ENCODE results near the gene UBE3D. TPM values are rescaled to one million over a fixed set of nuclear protein-coding genes. Genes with fewer than 3 reads are reported as not detected.

Gene UBE3D
- total and polyA plus RNA-seq, 2 experiments from 2014 or later, result 17.5 to 31.4 TPM

DNA sequence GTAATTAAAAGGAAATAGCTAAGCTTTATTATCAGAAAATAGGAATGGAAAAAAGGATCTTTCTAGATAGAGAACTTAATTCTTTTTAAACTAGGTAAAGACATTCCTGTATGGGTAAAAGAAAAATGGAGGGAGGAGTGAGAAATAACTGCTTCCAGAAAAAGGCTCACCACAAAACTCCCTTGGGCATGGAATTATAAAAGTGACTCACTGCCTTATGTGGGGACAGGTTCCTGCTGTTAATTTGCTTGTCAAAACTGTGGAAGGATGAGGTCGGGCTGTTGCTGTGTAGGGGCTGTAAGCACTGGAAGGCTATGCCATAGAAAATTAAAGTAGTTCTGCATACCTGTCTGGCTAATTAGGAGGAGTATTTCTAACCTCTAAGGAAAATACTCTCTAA lies 158.7 kb downstream of the UBE3D start (continued):
- TF ChIP-seq, protein P1, sequence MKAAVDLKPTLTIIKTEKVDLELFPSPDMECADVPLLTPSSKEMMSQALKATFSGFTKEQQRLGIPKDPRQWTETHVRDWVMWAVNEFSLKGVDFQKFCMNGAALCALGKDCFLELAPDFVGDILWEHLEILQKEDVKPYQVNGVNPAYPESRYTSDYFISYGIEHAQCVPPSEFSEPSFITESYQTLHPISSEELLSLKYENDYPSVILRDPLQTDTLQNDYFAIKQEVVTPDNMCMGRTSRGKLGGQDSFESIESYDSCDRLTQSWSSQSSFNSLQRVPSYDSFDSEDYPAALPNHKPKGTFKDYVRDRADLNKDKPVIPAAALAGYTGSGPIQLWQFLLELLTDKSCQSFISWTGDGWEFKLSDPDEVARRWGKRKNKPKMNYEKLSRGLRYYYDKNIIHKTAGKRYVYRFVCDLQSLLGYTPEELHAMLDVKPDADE (IDR thresholded peaks at IDR 0.05), result no peak
- no peak for TF ChIP-seq POLR2AphosphoS5 (IDR thresholded peaks at IDR 0.05; ENCODE audit: low read depth)

- Histone ChIP-seq H3F3A (replicated peaks; ENCODE audit: low read depth) (no peaks in the 10 kb centered on the region), H3K4me2 (no peak overlapping the region), H3K9me2 (ENCODE audit: insufficient read depth) (no peaks in the 10 kb centered on the region), H3K79me2 (replicated peaks; ENCODE audit: insufficient read depth) (no peaks in the 10 kb centered on the region), H4K20me1 (replicated peaks; ENCODE audit: insufficient read depth) (no peaks in the 10 kb centered on the region; the same call in 1 of the 2 replicates), H3K27me3 (ENCODE audit: insufficient read depth) (no peaks in the 10 kb centered on the region), H3K27ac (ENCODE audit: low read depth) (no peak overlapping the region), H3K36me3 (ENCODE audit: insufficient read depth) (no peaks in the 10 kb centered on the region), H2AFZ (no peak overlapping the region), H3K4me3 (no peak overlapping the region), H3K4me1 (ENCODE audit: insufficient read depth) (no peaks in the 10 kb centered on the region)
- H3K27me3 Mint-ChIP-seq (ENCODE audit: insufficient read depth, low read depth, poor library complexity), result no peaks in the 10 kb centered on the region
- DNase-seq (ENCODE audit: low spot score) (no peak), ATAC-seq (no peak)
- H3K9me3 Mint-ChIP-seq, result no peaks in the 10 kb centered on the region
- no peak overlapping the region for H3K27ac Mint-ChIP-seq
- no peak overlapping the region for H3K4me3 Mint-ChIP-seq
- peaks cover 3% of the 10 kb centered on the region; the same call in 1 of the 3 replicates for H3K4me1 Mint-ChIP-seq
- no peaks in the 10 kb centered on the region for H3K36me3 Mint-ChIP-seq (ENCODE audit: low read depth)
- TF ChIP-seq NANOG (IDR thresholded peaks at IDR 0.05; ENCODE audit: borderline replicate concordance) (no peak), STAT1 (IDR thresholded peaks at IDR 0.05; ENCODE audit: unreplicated experiment) (no peak), JUNB (IDR thresholded peaks at IDR 0.05; ENCODE audit: unreplicated experiment) (no peak), EZH2phosphoT487 (IDR thresholded peaks at IDR 0.05; ENCODE audit: unreplicated experiment) (no peak), ZNF331 (CRISPR knock-in tag; IDR thresholded peaks at IDR 0.05; ENCODE audit: low read depth) (no peak), CREB1 (CRISPR knock-in tag; IDR thresholded peaks at IDR 0.05; ENCODE audit: low read depth) (no peak), EZH2 (IDR thresholded peaks at IDR 0.05; ENCODE audit: low read depth, unreplicated experiment) (no peak), ZNF114 (CRISPR knock-in tag; IDR thresholded peaks at IDR 0.05) (no peak), POLR2AphosphoS5 (IDR thresholded peaks at IDR 0.05; ENCODE audit: low read depth) (no peak)
- TF ChIP-seq, protein P2, sequence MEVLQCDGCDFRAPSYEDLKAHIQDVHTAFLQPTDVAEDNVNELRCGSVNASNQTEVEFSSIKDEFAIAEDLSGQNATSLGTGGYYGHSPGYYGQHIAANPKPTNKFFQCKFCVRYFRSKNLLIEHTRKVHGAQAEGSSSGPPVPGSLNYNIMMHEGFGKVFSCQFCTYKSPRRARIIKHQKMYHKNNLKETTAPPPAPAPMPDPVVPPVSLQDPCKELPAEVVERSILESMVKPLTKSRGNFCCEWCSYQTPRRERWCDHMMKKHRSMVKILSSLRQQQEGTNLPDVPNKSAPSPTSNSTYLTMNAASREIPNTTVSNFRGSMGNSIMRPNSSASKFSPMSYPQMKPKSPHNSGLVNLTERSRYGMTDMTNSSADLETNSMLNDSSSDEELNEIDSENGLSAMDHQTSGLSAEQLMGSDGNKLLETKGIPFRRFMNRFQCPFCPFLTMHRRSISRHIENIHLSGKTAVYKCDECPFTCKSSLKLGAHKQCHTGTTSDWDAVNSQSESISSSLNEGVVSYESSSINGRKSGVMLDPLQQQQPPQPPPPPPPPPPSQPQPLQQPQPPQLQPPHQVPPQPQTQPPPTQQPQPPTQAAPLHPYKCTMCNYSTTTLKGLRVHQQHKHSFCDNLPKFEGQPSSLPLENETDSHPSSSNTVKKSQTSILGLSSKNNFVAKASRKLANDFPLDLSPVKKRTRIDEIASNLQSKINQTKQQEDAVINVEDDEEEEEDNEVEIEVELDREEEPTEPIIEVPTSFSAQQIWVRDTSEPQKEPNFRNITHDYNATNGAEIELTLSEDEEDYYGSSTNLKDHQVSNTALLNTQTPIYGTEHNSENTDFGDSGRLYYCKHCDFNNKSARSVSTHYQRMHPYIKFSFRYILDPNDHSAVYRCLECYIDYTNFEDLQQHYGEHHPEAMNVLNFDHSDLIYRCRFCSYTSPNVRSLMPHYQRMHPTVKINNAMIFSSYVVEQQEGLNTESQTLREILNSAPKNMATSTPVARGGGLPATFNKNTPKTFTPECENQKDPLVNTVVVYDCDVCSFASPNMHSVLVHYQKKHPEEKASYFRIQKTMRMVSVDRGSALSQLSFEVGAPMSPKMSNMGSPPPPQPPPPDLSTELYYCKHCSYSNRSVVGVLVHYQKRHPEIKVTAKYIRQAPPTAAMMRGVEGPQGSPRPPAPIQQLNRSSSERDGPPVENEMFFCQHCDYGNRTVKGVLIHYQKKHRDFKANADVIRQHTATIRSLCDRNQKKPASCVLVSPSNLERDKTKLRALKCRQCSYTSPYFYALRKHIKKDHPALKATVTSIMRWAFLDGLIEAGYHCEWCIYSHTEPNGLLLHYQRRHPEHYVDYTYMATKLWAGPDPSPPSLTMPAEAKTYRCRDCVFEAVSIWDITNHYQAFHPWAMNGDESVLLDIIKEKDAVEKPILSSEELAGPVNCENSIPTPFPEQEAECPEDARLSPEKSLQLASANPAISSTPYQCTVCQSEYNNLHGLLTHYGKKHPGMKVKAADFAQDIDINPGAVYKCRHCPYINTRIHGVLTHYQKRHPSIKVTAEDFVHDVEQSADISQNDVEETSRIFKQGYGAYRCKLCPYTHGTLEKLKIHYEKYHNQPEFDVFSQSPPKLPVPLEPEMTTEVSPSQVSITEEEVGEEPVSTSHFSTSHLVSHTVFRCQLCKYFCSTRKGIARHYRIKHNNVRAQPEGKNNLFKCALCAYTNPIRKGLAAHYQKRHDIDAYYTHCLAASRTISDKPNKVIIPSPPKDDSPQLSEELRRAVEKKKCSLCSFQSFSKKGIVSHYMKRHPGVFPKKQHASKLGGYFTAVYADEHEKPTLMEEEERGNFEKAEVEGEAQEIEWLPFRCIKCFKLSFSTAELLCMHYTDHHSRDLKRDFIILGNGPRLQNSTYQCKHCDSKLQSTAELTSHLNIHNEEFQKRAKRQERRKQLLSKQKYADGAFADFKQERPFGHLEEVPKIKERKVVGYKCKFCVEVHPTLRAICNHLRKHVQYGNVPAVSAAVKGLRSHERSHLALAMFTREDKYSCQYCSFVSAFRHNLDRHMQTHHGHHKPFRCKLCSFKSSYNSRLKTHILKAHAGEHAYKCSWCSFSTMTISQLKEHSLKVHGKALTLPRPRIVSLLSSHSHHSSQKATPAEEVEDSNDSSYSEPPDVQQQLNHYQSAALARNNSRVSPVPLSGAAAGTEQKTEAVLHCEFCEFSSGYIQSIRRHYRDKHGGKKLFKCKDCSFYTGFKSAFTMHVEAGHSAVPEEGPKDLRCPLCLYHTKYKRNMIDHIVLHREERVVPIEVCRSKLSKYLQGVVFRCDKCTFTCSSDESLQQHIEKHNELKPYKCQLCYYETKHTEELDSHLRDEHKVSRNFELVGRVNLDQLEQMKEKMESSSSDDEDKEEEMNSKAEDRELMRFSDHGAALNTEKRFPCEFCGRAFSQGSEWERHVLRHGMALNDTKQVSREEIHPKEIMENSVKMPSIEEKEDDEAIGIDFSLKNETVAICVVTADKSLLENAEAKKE (CRISPR knock-in tag; IDR thresholded peaks at IDR 0.05), result no peak
- TF ChIP-seq, protein P1 (IDR thresholded peaks at IDR 0.05), result no peak
- TF ChIP-seq, protein P3, sequence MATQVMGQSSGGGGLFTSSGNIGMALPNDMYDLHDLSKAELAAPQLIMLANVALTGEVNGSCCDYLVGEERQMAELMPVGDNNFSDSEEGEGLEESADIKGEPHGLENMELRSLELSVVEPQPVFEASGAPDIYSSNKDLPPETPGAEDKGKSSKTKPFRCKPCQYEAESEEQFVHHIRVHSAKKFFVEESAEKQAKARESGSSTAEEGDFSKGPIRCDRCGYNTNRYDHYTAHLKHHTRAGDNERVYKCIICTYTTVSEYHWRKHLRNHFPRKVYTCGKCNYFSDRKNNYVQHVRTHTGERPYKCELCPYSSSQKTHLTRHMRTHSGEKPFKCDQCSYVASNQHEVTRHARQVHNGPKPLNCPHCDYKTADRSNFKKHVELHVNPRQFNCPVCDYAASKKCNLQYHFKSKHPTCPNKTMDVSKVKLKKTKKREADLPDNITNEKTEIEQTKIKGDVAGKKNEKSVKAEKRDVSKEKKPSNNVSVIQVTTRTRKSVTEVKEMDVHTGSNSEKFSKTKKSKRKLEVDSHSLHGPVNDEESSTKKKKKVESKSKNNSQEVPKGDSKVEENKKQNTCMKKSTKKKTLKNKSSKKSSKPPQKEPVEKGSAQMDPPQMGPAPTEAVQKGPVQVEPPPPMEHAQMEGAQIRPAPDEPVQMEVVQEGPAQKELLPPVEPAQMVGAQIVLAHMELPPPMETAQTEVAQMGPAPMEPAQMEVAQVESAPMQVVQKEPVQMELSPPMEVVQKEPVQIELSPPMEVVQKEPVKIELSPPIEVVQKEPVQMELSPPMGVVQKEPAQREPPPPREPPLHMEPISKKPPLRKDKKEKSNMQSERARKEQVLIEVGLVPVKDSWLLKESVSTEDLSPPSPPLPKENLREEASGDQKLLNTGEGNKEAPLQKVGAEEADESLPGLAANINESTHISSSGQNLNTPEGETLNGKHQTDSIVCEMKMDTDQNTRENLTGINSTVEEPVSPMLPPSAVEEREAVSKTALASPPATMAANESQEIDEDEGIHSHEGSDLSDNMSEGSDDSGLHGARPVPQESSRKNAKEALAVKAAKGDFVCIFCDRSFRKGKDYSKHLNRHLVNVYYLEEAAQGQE (IDR thresholded peaks at IDR 0.05; ENCODE audit: unreplicated experiment), result no peak
These were observed 159.2 kb downstream of the UBE3D start for GRCh38 chr6:82906489-82906888.
